Activated CD4-positive, alpha-beta T cell treated with anti-CD3 and anti-CD28 coated beads for 24 hours (primary cell): ENCODE data around the gene CAP1.
"Not testable (repeated sequence)": the region's sequence is repeated elsewhere in the genome, so short reads cannot be mapped to it uniquely, and the experiment has no call there.

Source experiments
- DNase-seq, 2 donors: peaks; one replicate each; pipeline ENCODE4 v3.0.0-alpha.2; 2020; ENCODE audit warnings: low read depth in 2 of 2

Gene CAP1

DNA sequence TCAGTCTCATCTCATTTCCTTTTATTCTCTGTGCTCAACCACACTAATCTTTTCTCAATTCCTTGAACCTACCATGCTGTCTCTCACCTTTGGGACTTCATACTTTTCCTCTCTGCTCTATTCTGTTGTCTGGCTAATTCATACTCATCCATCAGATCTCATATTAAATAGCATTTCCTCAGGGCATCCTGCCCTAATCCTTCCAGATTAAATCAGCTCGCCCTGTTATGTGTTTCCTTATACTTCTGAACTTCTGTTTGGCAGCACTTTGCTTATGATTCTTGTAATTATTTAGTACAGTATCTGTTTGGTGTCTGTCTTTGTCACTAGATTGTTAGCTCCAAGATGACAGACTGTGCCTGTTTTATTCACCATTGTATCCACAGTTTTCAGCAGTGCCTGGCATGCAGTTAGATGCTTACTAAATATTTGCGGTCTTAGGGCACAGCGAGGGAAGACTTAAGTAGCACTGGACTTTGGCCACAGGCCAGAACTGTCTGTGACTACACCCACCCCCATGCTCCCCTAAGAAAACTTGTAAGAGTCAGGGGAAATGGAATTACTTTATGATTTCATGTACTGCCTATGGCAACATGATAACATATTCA, 9.9 kb upstream of the CAP1 start:
- no peak for DNase-seq

DNA sequence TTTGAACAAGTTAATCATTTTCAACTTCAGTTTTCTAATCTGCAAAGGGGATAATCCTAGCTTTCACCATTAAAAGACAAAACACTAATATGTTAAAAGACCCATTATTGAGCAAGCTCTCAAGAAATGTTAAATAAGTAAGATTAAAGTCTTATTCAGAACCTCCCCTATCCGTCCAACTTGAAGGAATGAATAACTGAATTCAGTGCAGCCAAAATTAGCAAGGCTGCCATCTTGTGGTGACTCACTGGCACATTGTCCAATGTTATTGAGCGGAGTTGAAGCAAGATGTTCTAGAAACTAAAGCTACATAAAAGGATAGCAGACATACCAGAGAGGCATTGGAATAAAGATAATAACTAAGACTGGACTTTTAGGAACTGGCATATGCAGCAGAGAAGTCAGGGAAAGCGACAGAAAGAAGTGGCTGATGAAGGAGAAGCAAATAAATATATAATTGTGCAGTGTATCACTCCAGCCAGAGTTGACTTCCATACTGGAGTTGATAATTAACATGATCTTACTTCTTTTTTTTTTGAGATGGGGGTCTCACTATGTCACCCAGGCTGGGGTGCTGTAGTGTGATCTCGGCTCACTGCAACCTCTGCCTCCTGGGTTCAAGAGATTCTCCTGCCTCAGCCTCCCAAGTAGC, 8.2 kb upstream of the CAP1 start:
- no peak for DNase-seq

DNA sequence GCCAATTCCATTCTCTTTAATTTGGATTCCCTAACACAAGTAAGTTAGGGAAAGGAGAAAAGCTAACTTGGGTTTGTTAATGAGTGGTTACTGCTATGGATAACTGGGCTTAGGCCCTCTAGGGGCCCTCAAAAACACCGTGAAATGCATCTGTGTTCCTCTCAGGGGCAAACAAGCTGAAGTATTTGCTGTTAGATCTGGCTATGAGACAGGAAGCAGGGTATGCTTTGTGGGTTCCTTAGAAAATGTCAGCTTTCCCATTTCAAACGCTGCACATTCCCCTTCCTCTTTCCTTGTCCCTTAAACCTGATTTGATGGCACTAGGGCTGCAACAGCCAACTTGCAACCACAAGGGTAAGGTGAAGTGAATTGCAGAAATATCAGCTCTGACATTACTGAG, 5.7 kb upstream of the CAP1 start:
- no peak for DNase-seq

DNA sequence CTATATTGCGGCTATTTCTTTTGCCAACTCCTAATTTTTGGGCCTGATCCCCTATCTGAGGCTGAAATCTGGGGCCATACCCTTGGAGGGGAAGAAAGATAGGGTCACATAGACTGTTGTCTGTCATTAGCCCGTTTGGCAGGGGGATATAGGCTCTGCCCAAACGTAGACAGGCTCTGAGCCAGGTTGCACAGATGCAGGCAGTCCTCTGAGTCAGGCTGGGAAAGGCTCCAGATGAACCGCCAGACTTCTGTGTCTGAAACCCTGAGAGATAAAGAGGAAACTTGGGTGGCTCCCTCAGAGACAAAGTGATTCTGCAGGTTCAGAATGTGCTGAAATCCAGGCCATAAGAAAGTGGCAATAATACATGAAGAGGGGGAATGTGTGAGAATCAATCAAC, 4.0 kb upstream of the CAP1 start:
- DNase-seq: no peak

DNA sequence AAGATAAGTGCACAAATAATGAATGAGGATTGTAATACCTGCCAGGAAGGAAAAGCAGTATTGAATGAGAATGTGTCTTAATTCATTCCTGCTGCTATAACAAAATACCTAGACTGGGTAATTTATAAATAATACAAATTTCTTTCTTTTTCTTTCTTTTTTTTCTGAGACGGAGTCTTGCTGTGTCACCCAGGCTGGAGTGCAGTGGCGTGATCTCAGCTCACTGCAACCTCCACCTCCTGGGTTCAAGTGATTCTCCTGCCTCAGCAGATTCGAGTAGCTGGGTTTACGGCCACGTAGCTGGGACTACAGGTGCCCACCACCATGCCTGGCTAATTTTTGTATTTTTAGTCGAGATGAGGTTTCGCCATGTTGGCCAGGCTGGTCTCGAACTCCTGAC, 3.3 kb upstream of the CAP1 start:
- DNase-seq: not testable (repeated sequence)

DNA sequence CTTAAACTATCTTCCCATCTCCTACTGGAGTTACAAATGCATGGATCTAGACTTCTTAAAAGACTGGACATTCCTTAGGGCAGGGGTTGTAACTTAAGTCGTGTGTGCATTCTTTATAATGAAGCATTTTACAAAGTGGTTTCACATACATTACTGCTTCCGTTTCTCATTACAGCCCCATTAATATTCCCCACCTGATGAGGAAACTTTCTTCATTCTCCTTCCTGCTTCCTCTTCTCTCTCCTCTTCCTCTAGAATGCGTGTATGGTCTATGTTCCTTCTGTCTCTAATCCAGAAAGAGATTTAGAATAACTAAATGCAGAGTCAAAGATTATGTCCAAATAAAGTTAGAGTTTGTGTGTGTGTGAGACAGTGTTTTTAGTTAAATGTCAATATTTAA, 1.8 kb upstream of the CAP1 start:
- no peak for DNase-seq

DNA sequence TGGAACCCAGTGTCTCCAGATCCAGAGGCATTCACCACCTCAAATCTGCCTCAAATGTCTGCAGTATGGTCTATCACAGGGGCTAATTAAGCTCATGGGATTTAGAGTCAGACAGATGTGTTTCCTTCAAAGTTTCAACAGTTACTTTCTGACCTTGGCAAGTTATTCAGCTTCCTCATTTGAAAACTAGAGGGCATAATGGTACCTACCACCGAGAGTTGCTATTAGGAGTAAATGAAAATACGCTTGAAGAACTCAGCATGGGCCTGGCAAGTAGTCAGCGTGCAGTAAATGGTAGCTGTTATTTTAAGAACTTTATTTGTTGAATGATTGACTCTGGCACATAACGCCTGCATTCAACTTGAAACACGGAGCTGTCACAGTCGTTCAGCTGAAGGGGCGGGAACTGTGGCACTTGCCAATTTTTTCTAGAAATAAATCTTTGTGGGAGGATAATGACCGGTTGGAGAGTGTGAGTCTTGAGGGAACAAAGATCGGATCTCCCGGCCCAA, 1.2 kb upstream of the CAP1 start:
- no peak for DNase-seq

DNA sequence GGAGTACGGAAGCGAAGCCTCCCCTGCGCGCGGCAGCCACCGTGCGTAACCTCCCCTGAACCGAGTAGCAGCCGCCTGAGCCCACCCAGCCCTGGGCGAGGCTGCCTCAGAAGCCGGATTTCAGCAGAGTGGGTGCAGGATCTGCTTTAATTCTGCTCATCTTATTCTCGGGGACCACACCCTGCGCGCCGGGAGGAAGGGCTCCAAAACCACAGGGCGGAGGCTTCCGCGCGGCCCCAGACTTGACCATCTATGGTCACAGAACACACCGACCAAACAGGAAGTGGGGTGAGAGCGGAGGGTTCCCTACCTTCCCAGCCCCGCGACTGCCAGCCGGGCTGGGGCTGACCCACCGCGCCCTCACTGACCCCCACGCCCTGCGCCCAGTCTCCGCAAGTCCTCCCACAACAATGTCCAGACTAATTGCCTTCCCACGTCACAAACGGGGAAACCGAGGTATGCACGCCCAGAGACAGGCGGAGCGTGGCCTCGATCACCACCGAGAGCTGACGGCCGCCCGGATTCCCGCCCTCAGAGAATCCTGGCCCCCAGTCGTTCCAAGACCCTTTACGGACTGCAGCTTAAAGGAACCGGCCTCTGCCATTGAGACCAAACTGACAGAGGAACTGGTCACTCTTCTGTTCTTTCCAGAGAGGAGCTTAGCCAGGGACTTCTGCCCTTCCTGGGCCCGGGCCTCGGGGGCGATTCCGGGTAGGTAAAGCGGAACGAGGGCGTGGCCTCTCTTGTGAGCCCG, 595 bp upstream of the CAP1 start:
- peak; percentile 52 to 68 for DNase-seq

DNA sequence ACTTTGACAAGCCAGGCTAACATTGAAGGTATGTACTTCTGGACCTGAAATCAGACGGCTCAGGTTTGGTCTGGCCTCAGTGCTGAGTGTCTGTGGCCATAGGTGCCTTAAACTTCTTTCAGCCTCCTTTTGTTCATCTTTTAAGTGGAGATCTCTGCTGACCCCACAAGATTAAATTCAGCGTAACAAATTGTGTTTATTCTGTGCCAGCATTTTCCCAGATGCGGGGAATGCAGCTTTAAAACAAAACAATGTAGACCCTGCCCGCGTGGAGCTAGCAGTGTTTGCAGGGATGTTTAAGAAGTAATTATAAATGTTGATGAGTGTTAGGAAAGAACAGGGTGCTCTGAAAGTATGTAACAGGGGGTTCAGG, 923 bp downstream of the CAP1 start:
- no peak for DNase-seq

DNA sequence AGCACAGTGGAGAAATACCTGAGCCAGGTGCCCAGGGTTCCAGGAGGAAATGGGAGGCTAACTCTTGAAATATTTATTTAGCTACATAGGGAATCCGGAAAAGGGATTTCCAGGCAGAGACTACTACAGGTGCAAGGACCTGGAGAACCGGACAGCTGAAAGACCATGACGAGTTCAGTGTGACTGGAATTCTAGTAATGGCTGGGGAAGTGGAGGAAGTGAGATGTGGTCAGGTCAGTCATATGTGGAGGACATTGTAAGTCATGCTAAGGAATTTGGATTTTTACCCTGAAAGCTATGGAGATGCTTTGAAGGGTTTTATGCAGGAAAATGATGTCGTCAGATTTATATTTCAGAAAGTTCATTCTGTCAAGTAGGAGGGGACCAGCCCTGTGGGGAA, 1.8 kb downstream of the CAP1 start:
- no peak for DNase-seq

DNA sequence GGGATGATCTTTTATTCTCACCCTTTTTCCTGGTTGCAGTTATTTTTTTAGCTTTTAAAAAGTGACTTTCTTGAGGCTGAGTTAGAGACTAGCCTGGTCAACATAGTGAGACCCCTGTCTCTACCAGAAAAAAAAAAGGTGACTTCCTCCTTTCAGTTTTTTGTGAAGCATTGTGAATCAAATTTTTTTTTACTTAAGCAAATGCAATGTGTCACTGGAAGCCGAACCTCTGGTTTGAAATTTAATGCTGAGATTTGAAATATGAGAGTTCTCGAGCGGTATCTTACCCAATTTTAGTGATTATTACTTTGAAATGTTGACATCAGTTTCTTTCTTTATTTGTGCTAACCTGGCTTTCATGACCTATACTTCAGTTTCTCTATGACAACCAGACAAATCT, 3.6 kb downstream of the CAP1 start:
- no peak for DNase-seq

DNA sequence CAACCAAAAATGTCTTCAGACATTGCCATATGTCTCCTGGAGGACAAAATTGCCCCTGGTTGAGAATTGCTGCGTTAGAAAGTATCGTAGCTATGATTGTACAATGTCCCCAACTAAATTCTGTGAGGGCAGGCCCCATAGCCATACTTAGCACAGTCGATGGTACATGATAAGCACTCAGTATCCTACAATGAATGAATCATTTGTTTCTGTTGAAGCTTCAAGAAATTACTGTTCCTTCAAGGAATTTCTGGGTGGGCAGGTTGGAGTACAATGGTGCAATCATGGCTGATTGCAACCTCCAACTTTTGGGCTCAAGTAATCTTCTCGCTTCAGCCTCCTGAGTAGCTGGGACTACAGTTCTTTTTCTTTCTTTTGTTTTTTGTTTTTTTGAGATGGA, 4.7 kb downstream of the CAP1 start:
- no peak for DNase-seq

DNA sequence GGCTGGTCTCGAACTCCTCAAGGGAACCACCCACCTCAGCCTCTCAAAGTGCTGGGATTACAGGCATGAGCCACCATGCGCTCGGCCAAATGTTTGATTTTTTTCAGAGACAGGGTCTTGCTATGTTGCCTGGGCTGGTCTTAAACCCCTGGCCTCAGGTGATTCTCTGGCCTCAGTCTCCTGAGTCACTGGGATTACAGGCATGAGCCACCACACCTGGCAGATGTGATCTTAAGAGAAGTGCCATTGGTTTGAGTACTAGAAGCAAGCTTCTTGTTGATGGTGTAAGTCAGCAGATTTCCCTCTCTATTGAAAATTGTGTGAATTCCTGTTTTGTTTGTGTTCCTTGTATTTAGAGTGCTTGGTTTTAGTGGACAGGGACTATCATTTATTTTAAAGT, 5.2 kb downstream of the CAP1 start:
- no peak for DNase-seq

DNA sequence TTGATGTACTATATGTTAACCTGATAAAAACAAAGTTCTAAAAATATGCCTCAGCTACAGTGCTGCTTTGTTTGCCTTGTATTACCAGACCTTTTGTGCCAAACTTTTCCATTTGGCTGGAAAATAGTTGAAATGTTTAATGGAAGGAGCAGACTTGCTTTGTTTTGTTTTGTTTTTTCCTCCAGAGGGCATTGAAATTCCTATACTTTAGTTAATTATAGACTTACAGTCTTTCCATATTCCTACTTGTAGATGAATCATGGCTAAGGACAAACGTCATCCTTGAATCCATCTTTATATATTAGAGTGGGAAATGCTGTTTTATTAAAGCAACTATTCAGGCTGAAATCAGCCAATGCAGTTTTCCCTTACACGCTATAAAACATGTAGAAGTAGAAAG, 6.7 kb downstream of the CAP1 start:
- no peak for DNase-seq

DNA sequence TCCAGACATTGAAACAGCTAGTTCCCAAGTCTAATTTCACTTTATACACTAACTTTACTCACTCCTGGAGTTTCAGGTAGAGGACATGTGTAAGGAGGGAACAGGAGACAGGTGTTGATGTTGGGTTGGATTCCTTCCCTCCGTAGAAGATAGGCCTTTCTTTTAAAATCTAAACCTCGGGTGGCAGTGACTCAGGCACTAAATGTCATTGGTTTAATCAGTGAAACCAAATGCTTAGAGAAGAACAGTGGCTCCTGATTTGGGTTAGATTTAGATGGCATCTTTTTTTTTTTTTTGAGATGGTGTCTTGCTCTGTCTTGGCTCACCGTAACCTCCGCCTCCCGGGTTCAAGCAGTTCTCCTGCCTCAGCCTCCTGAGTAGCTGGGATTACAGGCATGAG, 7.2 kb downstream of the CAP1 start:
- no peak for DNase-seq

DNA sequence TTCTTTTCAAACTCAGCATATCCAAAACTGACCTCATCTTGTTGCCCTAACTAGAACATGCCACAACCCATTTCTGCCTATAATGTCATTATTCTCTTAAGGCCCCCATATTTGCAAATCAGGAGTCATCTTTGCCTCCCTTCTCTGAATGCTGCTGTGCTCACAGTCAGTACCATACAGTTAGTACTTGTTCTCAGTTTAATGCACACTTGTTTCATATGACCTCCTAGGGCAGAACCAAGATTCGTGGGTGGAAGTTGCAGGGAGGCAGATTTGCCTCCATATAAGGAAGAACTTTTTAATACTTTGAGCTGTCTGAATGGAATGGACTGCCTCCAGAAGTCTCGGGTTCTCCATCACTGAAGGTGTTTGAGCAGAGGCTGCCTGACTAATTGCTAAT, 9.2 kb downstream of the CAP1 start:
- DNase-seq: no peak

DNA sequence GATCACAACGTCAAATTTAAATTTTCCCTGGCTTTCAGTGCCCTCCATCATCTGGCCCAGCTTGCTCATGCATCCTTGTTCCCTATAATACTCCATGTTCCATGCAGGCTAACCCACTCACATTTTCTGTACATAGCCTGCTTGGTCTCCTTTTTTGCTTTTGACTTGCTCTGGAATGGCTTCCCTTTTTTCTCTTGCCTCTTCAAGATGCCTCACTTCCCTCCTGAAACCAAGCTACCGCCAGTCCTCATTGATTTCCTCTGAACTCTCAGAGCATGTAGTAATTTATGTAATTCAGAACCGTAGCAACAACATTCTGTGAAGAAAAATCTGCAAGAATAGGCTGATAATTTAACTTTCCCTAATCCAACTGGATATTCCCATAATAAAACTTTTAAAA, 10.3 kb downstream of the CAP1 start:
- no peak for DNase-seq

DNA sequence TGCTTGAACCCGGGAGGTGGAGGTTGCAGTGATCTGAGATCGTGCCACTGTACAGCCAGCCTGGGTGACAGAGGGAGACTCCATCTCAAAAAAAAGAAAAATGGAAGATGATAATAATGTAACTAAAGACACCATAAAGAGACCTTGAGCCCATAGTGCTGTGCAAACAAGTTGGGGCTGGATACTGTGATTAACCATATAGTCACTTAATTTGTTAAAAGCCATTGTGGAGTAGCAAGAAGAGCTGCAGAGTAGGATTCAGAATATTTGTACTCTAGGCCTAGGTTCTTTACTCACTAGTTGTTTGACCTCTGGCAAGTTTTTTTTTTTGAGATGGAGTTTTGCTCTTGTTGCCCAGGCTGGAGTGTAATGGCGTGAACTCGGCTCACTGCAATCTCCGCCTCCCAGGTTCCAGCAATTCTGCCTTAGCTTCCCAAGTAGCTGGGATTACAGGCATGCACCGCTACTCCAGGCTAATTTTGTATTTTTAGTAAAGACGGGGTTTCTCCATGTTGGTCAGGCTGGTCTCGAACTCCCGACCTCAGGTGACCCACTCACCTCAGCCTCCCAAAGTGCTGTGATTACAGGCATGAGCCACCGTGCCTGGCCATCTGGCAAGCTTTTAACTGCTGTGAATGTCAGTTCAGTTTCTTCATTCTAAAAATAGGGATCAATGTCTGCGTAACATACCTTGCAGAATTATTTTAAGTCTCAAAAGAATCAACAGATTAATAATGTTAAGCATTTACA, 12.8 kb downstream of the CAP1 start:
- no peak for DNase-seq

DNA sequence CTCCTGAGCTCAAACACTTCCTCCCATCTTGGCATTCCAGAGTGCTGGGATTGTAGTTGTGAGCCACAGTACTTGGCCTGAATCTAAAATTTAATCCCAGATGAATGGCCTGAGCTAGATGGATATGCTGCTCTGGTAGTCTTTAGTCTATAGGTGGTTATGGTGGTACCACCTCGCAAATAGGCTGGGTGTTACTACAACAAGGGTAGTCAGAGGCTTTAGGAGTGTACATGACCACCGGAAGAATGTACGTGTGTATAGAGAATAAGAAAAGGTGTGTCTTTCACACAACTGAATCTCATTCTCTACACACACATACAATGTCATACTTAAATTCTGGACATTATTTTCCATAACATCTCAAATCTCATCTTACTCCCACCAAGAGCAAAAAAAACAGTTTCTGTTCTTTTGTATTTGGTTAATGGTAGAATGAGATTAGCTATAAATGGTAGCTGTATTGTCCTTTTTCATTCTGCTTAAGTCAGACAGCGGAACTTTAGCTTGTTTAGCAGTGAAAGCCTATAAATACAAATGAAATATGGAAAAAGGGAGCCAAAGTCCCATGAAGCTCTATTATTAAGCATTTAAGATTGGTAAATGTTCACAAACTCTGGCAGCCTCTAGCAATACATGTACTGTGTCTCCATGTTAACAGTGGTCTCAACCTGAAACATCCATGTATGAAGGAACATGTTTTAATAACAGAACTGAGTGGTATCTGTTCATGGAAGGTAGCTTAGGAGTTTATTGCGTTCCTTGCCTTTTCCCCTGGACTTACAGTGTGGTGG, 16.2 kb downstream of the CAP1 start:
- no peak for DNase-seq

DNA sequence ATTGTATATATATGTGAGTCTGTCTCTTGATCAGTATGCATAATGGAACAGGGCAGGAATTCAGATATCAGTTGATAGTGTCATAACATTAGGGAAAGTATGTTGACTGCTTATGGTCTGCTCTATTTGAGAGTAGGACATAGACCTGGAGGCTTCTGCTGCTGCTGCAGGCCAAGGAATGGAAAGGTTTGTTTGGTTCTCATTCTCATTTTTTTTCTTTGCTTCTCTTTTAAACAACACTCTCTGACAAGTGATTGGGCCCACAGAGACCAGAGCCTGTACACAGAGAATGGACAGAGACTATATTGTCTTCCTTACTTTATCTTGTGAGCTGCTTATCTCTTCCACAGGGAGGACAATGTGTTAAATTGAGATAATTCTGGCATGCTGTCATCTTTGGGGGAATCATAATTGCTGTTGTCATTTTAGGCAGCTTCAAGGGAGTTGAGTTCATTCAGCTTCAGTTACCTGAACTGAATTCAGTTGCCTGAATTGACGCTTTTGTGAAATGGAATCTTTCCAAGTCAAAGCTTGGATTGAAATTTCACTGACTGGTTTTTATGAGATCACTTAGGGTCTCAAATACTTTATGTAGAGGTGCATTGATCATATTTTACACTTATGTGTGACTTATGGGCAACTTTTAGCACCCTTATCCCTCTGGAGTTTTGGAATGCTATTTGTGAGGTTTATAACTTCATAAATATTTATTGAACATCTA, 16.9 kb downstream of the CAP1 start:
- no peak for DNase-seq

DNA sequence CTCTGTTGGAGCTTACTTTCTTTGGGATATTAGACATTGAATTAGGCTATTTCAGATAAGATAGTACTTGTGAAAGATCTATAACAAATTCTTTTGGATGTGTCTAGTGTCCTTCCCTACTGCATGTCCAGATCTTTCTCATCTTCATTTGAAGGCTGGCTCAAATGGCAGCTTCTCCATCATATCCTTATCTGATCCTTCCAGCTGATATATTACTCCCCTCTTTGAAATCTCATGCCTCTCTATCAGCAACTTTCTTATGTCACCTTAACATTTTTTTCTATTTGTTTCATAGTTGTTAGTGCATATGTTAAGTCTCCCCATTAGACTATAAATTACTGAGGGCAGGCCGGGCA, 17.5 kb downstream of the CAP1 start:
- no peak for DNase-seq
